Measurements from ENCODE around the gene PHYH.
"Not testable (repeated sequence)": the region's sequence is repeated elsewhere in the genome, so short reads cannot be mapped to it uniquely, and the experiment has no call there.

The PHYH gene

GRCh38 chr10:13270877-13271551 lies 28.9 kb downstream of the PHYH start:
- DNase-seq, result no peak

GRCh38 chr10:13268841-13269240 lies 31.0 kb downstream of the PHYH start:
- no peak for DNase-seq

DNA sequence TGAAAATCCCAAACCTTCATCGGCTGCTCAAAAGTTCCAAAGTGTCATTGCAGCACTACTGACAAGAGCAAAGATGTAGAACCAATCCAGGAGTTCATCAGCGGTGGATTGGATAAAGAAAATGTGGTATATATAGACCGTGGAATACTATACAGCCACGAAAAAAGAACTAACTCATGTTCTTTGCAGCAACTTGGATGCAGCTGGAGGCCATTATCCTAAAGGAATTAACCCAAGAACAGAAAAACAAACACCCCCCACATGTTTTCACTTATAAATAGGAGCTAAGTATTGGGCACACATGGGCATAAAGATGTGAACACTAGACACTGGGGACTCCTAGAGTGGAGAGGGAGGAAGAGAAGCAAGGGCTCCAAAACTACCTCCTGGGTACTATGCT lies 31.6 kb downstream of the PHYH start:
- no peak for DNase-seq

GRCh38 chr10:13263591-13263990 lies 36.3 kb downstream of the PHYH start:
- no peak for DNase-seq

GRCh38 chr10:13262433-13262832 lies 37.4 kb downstream of the PHYH start:
- DNase-seq, result no peak

GRCh38 chr10:13257621-13258140 lies 42.2 kb downstream of the PHYH start:
- no peak for DNase-seq

DNA sequence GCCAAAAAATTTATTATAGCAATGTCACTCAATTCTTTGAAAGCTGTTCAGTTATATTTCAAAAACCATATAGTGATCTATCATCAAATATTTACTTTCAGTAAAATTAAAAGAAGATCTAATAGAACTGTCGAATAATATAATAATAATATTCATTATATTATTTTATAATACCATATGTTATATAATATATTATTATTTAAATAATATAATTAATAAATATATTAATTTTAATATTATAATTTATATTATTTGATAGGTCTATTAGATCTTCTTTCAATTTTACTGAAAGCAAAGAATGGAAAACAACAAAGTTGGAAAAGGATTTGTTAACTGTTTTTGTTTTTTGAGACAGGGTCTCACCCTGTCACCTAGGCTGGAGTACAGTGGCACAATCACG lies 43.2 kb downstream of the PHYH start:
- no peak for DNase-seq

GRCh38 chr10:13253726-13254125 lies 46.1 kb downstream of the PHYH start:
- no peak for DNase-seq

DNA sequence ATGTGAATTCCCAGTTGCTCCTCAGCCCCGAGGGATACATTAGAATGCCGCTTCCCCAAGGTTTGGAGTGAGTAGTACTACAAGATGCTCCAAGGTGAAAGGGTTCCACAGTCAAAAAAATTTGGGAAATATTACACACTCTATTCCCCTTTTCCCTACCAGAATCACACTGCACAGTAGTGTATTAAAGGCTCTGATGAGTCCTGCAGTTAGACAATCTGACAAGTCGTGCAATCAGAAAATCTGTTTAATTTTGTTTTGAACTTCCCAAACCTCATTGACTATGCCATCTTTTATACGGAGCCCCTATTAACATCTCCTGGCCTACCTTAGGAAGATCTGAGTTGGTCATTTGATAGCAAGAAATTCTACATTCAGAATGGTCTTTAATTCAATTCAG lies 52.1 kb downstream of the PHYH start:
- DNase-seq, result no peak

DNA sequence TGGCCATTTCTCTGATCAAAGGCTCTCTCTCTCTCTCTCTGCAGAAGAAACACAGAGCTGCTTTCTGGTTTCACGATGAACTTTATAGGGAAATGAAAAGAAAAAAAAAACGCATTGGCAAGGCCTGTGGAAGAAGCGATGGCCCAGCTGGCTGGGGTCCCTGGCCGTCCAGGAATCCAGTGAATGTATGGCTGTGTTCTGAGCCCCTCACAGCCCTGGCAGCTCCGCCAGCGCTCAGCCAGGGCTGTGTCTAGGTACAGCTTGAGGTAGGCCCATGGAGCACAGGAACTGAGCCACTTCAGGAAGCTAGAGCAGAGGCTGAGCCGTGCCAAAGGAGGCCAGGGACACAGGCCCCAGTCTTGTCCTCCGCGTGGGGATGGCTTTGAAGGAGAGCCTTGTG lies 52.6 kb downstream of the PHYH start:
- no peak for DNase-seq

DNA sequence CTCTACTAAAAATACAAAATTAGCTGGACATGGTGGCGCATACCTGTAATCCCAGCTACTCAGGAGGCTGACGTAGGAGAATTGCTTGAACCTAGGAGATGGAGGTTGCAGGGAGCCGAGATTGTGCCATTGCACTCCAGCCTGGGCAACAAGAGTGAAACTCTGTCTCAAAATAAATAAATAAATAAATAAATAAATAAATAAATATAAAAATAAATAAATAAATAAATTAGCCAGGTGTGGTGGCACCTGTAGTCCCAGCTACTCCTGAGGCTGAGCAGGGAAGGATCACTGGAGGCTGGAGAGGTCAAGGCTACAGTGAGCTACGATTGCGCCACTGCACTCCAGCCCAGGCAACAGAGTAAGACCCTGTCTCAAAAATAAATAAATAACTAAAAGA lies 57.6 kb downstream of the PHYH start:
- not testable (repeated sequence) for DNase-seq

DNA sequence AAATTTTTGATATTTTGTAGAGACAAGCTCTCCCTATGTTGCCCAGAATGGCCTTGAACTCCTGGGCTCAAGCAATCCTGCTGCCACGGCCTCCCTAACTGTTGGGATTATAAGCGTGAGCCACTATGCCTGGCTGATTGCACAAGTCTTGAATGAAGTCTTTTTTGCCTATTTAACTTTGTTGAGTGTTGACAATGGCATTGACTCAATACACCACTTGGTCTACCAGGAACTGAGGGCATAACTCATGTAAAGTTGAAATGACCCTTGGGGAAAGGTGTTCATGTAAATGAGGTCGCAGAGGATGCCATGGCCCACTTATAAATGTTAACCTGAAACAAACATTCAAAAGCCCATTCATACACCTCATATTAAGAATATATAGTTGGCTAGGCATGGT lies 58.3 kb downstream of the PHYH start:
- no peak for DNase-seq

DNA sequence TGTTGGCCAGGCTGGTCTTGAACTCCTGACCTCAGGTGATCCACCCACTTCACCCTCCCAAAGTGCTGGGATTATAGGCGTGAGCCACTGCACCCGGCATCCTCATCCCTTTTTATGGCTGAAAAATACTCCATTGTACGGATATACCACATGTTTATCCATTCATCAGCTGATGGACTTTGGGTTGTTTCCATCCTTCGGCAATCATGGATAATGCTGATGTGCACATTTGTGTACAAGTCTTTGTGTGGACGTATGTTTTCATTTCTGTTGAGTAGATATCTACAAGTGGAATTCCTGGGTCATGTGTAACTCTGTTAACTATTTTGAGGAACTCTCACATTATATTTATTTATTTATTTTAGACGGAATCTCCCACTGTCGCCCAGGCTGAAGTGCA lies 59.9 kb downstream of the PHYH start:
- no peak for DNase-seq

DNA sequence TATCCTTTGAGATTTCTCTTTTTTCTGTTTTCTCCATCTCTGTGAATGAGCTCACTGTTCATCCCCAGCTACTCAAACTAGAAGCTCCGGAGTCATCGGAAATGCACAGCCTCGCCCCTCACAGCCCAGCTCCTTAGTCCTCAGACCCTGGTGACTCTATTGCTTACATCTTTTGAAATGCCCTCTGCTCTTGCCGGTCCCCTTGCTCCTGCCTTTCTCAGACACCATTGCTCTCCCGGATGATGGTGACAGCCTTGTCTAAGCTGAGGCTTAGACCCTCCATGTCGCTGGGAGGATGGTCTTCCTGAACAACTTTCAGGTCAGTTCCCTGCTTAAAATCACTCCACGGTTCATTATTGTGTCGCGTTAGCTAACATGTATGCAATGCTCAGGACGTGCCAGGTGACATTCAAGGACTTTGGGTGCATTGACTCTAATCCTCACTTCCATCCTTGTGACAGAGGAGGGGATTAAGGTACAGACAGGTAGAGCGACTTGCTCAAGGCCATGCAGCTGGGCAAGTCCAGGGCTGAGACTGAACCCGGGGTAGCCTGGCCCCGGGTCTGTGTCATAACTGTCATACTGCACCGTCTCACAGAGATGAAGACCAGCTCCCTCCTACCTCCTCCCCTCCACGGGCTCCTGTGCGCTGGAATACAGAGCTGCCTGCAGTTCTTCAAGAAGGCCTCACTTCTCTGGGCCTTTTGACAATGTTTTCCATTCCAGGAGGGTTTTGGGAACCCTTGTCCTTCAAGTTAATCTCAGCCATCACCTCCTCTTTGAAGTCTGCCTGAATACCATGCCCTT lies 61.4 kb downstream of the PHYH start:
- no peak for DNase-seq

GRCh38 chr10:13236638-13237037 lies 63.2 kb downstream of the PHYH start:
- no peak for DNase-seq

DNA sequence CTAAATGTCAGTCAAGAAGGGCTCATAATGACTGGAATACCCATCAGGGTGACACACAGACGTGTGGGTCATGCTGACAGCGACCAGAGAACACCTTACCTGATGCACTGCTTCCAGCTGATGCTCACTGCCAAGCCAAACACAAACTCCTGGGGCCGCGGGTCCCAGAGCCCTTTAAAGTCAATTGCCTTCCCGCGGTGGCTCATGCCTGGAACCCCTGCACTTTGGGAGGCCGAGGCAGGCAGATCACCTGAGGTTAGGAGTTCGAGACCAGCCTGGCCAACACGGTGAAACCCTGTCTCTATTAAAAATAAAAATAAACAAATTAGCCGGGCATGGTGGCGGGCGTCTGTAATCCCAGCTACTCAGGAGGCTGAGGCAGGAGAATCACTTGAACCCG lies 65.1 kb downstream of the PHYH start:
- DNase-seq, result not testable (repeated sequence)

DNA sequence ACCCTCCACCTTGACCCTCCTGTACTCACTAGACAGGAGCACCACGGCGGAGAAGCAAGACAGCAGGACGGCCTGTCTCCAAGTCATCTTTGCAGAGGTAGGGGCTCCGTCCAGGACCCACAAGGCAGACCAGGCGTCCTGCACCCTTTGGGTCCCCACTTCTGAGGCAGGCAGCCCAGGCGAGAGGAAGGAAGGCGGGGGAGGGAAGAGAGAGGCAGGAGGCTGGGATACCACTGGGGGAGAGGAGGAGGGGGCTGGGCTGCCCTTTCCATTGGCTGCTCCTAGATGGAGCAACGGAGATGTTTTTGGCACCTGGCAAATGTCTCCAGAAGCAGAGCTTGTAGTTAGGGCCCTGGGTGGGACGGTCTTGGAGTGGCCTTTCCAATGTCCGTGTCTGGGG lies 65.7 kb downstream of the PHYH start, which contains the start of gene UCMA:
Gene UCMA (minus strand): TSS at position 203 of the 400 bp plus-strand sequence. CDS start 116 bp downstream, at position 87.
- DNase-seq, result no peak

GRCh38 chr10:13233358-13233757 lies 66.5 kb downstream of the PHYH start:
- DNase-seq, result no peak

DNA sequence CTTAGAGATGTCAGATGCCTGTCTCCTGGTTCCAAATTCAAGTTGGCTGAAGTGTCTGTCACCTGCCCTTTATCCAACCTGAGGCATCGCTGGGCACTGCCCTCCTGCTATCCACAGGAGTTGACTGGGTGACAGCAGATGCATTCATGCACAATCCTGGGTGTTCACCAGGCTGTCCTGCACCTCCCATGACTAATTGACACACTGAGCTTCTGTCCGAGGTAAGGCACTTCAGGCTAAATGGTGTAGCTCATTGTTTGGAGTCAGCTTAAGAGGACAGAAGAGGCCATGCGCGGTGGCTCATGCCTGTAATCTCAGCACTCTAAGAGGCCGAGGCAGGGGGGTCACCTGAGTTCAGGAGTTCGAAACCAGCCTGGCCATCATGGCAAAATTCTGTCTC lies 68.1 kb downstream of the PHYH start:
- no peak for DNase-seq

DNA sequence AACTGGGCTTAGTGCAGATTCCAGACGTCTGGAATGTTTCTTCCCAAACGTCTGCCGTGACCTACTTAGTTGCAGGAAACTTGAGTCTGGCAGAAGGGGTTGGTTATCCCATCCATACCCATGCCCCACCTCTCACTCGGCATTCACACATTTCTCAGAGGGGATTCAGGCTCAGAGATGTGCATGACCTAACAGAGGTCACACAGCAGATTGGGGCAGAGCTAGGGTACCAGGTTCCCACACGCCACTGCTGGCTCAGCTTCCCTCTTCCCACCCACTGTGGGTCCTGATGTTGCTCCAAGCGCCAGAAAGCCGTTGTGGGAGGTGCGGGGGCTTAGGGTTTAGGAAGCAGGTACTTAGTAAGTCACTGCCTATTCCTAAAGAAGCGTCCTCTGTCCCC lies 68.7 kb downstream of the PHYH start:
- DNase-seq, result no peak

Data from activated CD8-positive, alpha-beta memory T cell treated with anti-CD3 and anti-CD28 coated beads, Interleukin-2, amount 50 U/mL, for 48 hours (primary cell).